Adipocyte (in vitro differentiated cells): ENCODE data around the gene WNT2.
"Not testable (repeated sequence)": the region's sequence is repeated elsewhere in the genome, so short reads cannot be mapped to it uniquely, and the experiment has no call there.

Experiments used
- DNase-seq: peaks from one replicate; pipeline ENCODE4 v3.0.0-alpha.2; 2015; ENCODE audit warnings: low read depth
- H3K27me3 ChIP-seq: replicated peaks from 2 replicates; pipeline ENCODE4 v1.7.0; 2013; ENCODE audit warnings: mild to moderate bottlenecking, low read length, moderate library complexity; ENCODE audit not compliant: control insufficient read depth, insufficient read depth
- H3K36me3 ChIP-seq: 2 replicates; pipeline ENCODE4 v1.7.0; 2013; ENCODE audit warnings: low read length, mild to moderate bottlenecking, moderate library complexity; ENCODE audit not compliant: control insufficient read depth, insufficient read depth, severe bottlenecking
- H3K4me1 ChIP-seq: 2 replicates; pipeline ENCODE4 v1.7.0; 2013; ENCODE audit warnings: mild to moderate bottlenecking, low read length, moderate library complexity; ENCODE audit not compliant: control insufficient read depth, insufficient read depth
- H3K4me3 ChIP-seq: 2 replicates; pipeline ENCODE4 v1.7.0; 2013; ENCODE audit warnings: mild to moderate bottlenecking, low read length, moderate library complexity
- H3K9ac ChIP-seq: 2 replicates; pipeline ENCODE4 v1.7.0; 2013; ENCODE audit warnings: mild to moderate bottlenecking, low read length, moderate library complexity
- H3K9me3 ChIP-seq: 2 replicates; pipeline ENCODE4 v1.7.0; 2013; ENCODE audit warnings: mild to moderate bottlenecking, low read length, moderate library complexity; ENCODE audit not compliant: control insufficient read depth

The WNT2 gene

DNA sequence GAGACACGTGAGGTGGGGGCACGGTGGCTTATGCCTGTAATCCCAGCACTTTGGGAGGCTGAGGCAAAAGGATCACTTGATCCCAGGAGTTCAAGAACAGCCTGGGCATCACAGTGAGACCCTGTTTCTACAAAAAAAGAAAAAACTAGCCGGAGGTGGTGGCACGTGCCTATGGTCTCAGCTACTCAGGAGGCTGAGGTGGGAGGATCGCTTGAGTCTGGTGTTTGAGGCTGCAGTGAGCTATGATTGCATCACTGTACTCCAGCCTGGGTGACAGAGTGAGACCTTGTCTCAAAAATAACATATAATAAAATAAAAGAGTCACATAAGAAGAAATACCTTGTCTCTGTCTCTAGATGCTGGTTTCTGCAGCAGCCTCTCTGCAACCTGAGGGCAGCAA, 22.4 kb downstream of the WNT2 start:
- H3K4me1 ChIP-seq, H3K4me3 ChIP-seq, DNase-seq, H3K27me3 ChIP-seq, H3K9ac ChIP-seq, H3K9me3 ChIP-seq, H3K36me3 ChIP-seq: not testable (repeated sequence)

DNA sequence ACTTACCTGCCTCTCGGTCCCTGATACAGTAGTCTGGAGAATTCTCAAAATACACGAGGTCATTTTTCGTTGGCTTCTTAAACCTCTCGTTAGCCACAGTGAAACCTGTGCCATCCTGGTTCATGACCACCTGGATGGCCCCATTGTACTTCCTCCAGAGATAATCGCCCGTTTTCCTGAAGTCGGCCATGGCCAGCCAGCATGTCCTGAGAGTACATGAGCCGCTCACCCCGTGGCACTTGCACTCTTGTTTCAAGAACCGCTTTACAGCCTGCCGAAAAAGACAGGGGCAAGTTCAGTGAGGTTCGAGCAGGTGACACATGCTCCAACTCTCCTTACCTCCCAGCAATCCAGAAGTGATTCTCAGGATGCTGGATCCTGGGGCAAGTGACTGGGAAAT, 25.3 kb downstream of the WNT2 start:
- no peaks in the 10 kb centered on the region for H3K4me1 ChIP-seq
- H3K27me3 ChIP-seq = no peaks in the 10 kb centered on the region
- no peak for DNase-seq
- no peaks in the 10 kb centered on the region for H3K36me3 ChIP-seq
- no peak overlapping the region for H3K9ac ChIP-seq
- H3K4me3 ChIP-seq = no peak overlapping the region
- H3K9me3 ChIP-seq = no peaks in the 10 kb centered on the region

DNA sequence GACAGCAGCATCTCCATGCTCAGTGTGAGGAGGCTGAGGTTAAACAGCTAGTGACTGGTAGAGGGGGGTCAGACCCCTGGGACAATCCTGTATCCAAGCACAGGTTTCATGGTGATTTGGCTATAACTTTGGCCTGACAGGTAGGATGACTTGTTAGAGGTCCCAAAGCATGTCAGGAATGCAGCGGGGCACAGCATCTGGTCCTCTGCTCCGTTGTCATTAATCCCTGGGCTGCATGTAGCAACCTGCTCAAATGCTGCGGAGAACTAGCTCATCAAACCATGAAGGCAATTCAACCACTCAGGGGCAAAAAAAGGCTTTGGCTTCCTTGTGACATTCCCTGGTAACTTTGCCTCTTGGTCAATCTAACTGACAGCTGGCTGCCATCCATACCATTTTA, 26.8 kb downstream of the WNT2 start:
- no peak for DNase-seq
- Histone ChIP-seq H3K36me3 (no peaks in the 10 kb centered on the region), H3K9ac (no peak overlapping the region), H3K4me3 (no peak overlapping the region), H3K9me3 (no peaks in the 10 kb centered on the region), H3K27me3 (no peaks in the 10 kb centered on the region), H3K4me1 (no peaks in the 10 kb centered on the region)

DNA sequence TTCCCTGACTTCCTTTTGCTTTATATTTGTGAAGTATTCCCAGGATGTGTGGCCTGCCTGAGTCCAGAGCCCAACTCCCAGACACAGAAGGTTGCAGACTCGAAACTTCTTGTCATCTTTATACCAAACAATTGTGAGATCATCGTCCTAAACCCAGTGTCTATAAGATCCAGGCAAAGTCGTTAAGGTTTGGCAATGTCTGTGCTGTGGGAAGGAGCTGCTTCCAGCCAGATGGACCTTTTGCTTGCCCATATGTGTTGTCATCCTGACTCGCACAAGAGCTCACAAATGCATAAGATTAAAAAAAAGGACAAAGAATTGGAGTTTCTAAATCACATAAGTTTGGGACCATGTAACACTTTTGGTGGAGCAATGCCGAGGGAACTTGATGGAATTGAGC, 37.0 kb downstream of the WNT2 start:
- Histone ChIP-seq H3K27me3 (no peaks in the 10 kb centered on the region), H3K4me3 (no peak overlapping the region), H3K9me3 (no peaks in the 10 kb centered on the region), H3K4me1 (peaks cover 42% of the 10 kb centered on the region), H3K36me3 (no peaks in the 10 kb centered on the region), H3K9ac (no peak overlapping the region)
- no peak for DNase-seq

DNA sequence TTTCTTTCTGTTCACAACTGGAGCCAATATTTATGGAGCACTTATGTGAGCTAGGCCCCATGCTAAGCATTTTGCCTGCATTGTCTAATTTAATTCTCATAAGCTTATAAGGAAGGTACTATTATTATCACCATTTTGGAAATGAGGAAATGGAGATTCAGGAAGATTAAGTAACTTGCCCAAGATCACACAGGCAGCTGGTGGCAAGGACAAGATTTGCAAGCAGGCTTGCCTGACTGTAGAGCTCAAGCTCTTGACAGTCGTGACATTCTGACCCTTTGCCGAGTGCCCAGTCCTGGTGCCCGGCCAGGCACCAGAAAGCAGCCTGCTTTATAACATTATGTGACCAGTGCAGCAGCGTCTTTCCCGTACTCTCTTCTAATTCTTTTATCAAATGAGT, 38.2 kb downstream of the WNT2 start:
- no peak overlapping the region for H3K4me3 ChIP-seq

DNA sequence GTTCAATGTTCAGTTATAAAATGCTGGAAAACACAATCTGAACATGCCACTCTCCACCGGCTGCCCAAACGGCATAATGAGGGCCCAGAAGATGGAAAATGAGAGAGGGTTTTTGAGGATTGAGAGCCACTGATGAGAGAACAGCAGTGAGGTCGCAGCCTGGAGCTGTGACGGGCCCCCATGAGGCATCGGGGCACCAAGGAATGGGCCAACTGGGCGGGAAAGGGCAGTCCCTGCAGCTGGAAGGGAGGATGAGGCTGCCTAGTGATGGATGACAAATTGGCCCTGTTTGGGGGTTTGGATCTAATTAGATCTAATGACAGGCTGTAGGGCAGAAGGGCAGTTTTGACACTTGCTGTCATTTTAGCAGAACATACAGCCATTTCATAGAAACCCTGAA, 39.1 kb downstream of the WNT2 start:
- H3K9ac ChIP-seq = no peak overlapping the region
- no peaks in the 10 kb centered on the region for H3K27me3 ChIP-seq
- no peak overlapping the region for H3K4me3 ChIP-seq
- H3K9me3 ChIP-seq = no peaks in the 10 kb centered on the region
- no peaks in the 10 kb centered on the region for H3K36me3 ChIP-seq
- no peak for DNase-seq
- peaks cover 51% of the 10 kb centered on the region for H3K4me1 ChIP-seq

More for the DNA sequence above, 38.2 kb downstream of the WNT2 start:
- Histone ChIP-seq H3K36me3 (no peaks in the 10 kb centered on the region), H3K27me3 (no peaks in the 10 kb centered on the region), H3K9ac (no peak overlapping the region), H3K4me1 (peaks cover 48% of the 10 kb centered on the region), H3K9me3 (no peaks in the 10 kb centered on the region)
- no peak for DNase-seq

DNA sequence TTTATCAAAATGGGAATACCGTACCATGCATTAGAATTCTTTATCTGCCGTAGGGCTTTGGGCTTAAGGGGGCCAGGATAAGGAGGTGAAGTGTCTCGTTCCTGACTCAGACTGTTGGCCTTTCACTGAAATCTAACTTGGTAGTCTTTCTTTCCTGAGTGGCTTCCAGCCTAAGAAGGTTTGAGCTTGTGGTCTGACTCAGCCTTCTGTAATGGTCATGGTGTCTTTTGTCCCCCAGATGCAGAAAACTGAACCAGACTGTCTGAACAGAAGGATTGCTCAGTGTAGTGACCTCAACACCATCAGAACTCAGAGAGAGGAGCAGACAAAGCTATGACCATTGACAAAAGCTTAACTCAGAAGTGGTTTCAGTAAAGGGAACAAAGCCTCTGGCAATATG, 39.5 kb downstream of the WNT2 start:
- Histone ChIP-seq H3K9me3 (no peaks in the 10 kb centered on the region), H3K4me1 (peaks cover 51% of the 10 kb centered on the region), H3K9ac (no peak overlapping the region), H3K4me3 (no peak overlapping the region), H3K36me3 (no peaks in the 10 kb centered on the region), H3K27me3 (no peaks in the 10 kb centered on the region)
- DNase-seq = peak; percentile 72

DNA sequence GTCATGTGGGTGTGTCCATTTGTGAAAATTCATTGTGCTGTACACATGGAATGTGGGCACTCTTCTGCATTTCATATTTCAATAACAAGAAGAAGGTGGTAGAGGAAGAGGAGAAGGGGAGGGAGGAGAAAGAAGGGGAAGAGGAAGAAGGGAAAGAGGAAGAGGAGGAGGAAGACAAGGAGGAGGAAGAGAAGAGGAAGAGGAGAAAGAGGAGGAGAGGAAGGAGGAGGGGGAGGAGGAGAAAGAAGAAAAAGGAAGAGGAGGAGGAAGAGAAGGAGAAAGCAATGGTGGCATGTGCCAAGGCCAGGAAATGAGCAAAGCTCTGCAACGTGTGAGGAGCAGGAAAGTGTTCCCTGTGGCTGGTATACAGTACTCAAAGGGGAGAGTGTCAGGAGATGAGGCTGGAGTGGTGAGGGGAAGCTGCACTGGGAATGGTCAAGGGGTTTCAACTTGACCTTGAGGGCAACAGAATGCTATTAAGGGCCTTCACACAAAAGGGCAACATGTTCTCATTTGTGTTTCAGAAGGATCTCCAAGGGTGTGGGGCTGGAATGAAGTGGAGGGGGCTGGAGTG, 40.5 kb downstream of the WNT2 start:
- no peaks in the 10 kb centered on the region for H3K27me3 ChIP-seq
- DNase-seq = no peak
- no peak overlapping the region for H3K4me3 ChIP-seq
- H3K9me3 ChIP-seq = no peaks in the 10 kb centered on the region
- no peak overlapping the region for H3K9ac ChIP-seq
- peaks cover 51% of the 10 kb centered on the region for H3K4me1 ChIP-seq
- H3K36me3 ChIP-seq = no peaks in the 10 kb centered on the region

DNA sequence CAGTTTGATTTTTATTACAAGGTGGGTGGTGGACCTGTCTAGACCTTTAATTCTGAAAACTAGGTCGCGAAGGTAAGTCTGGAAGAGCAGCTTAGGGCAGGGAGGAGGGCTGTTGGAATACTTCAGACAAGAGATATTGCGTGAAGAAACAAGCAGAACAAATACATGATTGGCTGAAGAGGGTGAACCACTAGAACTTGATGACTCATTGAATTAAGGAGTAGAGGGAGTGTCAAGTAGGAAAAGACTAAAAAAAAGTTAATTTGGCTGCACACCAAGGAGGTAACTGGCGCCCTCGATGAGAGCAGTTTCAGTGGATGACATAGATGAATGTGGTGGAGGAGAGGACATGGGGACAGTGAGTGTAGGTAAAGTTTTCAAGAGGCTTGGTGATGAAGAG, 41.3 kb downstream of the WNT2 start:
- DNase-seq = no peak
- Histone ChIP-seq H3K9me3 (no peaks in the 10 kb centered on the region), H3K9ac (no peak overlapping the region), H3K27me3 (no peaks in the 10 kb centered on the region), H3K4me3 (no peak overlapping the region), H3K36me3 (no peaks in the 10 kb centered on the region), H3K4me1 (peaks cover 51% of the 10 kb centered on the region)

DNA sequence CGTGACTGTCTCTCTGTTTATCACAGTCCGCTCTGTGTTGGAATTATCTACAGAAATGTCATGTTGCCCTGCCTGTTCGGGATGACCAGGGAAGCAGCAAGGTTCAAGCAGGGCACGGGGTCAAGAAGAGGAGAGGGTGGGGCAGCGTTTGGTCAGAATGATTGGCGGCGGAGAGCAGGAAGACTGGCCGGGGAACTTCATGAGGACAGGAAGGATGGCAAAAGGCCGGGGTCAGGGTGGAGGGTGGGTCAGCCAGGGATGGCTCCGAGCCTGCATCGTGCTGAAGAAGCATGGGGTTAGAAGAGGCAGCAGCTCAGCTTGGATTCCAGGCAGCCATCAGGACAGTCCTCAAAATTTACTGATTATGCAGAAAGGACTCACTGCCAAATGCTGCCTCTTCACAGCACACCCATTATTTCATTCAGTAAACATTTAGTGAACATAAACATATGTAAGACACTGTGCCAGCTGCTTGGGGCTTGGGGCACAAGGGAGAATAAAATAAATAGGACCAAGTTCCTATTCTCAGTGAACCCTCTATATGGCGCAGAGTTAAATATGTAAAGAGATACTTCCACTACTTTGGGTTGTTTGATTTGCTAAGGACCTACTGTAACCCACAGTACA, 42.8 kb downstream of the WNT2 start:
- Histone ChIP-seq H3K27me3 (no peaks in the 10 kb centered on the region), H3K4me1 (peaks cover 45% of the 10 kb centered on the region), H3K9ac (no peak overlapping the region), H3K9me3 (no peaks in the 10 kb centered on the region), H3K36me3 (no peaks in the 10 kb centered on the region), H3K4me3 (no peak overlapping the region)
- DNase-seq = peak; percentile 20

DNA sequence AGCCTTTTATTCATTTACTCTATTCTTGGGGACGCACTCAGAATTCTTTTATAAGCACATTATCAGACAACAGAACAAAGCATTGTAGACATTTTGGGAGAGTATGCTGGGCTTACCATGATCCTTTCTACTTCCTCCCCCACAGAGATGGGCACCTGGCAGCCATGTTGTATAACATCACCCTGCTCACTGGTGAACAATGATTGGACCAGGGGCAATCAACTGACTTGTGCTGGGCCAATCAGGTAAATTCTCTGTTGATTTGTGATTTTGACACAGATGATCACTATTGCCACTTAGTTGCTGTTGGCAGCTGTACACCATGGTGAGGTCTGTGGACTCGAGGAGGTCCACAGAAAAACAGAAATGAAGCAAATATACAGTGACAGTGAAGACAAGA, 43.7 kb downstream of the WNT2 start:
- Histone ChIP-seq H3K27me3 (no peaks in the 10 kb centered on the region), H3K4me1 (peaks cover 37% of the 10 kb centered on the region), H3K36me3 (no peaks in the 10 kb centered on the region), H3K9ac (no peak overlapping the region), H3K9me3 (no peaks in the 10 kb centered on the region), H3K4me3 (no peak overlapping the region)
- no peak for DNase-seq

DNA sequence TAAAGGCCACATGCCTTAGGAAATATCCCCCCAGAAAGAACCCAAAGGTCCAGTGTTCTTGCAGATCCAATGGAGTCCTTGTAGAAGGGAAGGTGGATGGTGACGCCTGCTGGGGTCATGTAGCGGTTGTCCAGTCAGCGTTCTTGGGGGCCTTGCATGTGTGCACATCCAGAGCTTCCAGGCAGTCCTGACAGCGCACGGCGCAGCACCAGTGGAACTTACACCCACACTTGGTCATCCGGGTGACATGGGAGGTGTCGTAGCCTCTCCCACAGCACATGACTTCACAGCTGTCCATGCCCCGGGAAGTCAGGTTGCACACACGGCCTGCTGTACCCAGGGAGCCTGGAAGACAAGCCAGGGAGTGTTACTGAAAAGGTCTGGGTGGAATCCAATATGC, 44.8 kb downstream of the WNT2 start:
- Histone ChIP-seq H3K9ac (no peak overlapping the region), H3K27me3 (no peaks in the 10 kb centered on the region), H3K36me3 (no peaks in the 10 kb centered on the region), H3K4me3 (no peak overlapping the region), H3K9me3 (no peaks in the 10 kb centered on the region), H3K4me1 (peaks cover 26% of the 10 kb centered on the region)
- no peak for DNase-seq
